GM12878 (cell line): ENCODE data around the gene RNASE13. TPM values are rescaled to one million over a fixed set of nuclear protein-coding genes. Genes with fewer than 3 reads are reported as not detected.

Experiments used
- ATAC-seq: fragments of 200-7000 bp; cut with Tn5 transposase; 3 replicates; pipeline ENCODE4 v1.9.1; 2020; ENCODE audit warnings: mild to moderate bottlenecking, moderate library complexity
- BruUV-seq: library from RNA; stranded (reverse); fragments of 400-500 nt; replicated peaks from 2 replicates; lab custom pipeline; 2021; lab: Mats Ljungman, UMichigan
- CTCF ChIA-PET: fragments of 300-600 bp; sonication (Branson Sonifier 250); formaldehyde crosslinking; extraction: SDS; loops from one replicate; lab custom pipeline; 2021; ENCODE audit warnings: inconsistent platforms; lab: Yijun Ruan, JAX
- POLR2A ChIA-PET: fragments of 350-600 bp; formaldehyde crosslinking; extraction: SDS; loops from one replicate; lab custom pipeline; 2021; ENCODE audit warnings: inconsistent platforms; lab: Charles Lee
- RAD21 ChIA-PET: fragments of 300-600 bp; sonication (Branson Sonifier 250); formaldehyde crosslinking; loops from one replicate; lab custom pipeline; 2023; ENCODE audit warnings: antibody characterized with exemption; ENCODE audit not compliant: unreplicated experiment; lab: Charles Lee
- SMC1A ChIA-PET: fragments of 300-600 bp; sonication (Branson Sonifier 250); formaldehyde crosslinking; loops from one replicate; lab custom pipeline; 2023; ENCODE audit not compliant: unreplicated experiment, uncharacterized antibody; lab: Charles Lee
- DNase-seq: peaks from one replicate; pipeline ENCODE4 v3.0.0-alpha.2; 2011; ENCODE audit warnings: low read depth, low spot score
- FAIRE-seq: peaks from 3 replicates; lab custom pipeline; 2011; peaks lifted over from hg19 to GRCh38; lab: Jason Lieb, UNC
- H2AFZ ChIP-seq: 2 replicates; pipeline ENCODE4 v1.6.0; 2011; ENCODE audit warnings: low read depth, low read length, control low read depth; ENCODE audit not compliant: control insufficient read depth
- H3K27ac ChIP-seq: 2 replicates; pipeline ENCODE4 v1.5.1; 2011; ENCODE audit warnings: control low read depth; ENCODE audit not compliant: control insufficient read depth, insufficient read depth
- H3K27me3 ChIP-seq, 2 experiments: replicated peaks in 1 of 2; 2 replicates each; pipeline versions ENCODE4 v1.6.0 to v1.6.1; 2011; ENCODE audit warnings: low read length in 1 of 2; ENCODE audit not compliant: control insufficient read depth in 2 of 2, insufficient read depth in 2 of 2
- H3K36me3 ChIP-seq, 2 experiments: 2 replicates each; pipeline ENCODE4 v1.5.1; 2011; ENCODE audit warnings: low read length in 1 of 2; ENCODE audit not compliant: control insufficient read depth in 2 of 2, insufficient read depth in 2 of 2
- H3K4me1 ChIP-seq: 2 replicates; pipeline ENCODE4 v1.6.1; 2011; ENCODE audit warnings: mild to moderate bottlenecking, low read length, moderate library complexity, mixed read lengths; ENCODE audit not compliant: control insufficient read depth, insufficient read depth
- H3K4me2 ChIP-seq: 2 replicates; pipeline ENCODE4 v1.6.0; 2011; ENCODE audit warnings: control low read depth; ENCODE audit not compliant: control insufficient read depth, insufficient read depth
- H3K4me3 ChIP-seq: fragments of 200-600 bp; sonication (generic); 2 replicates; pipeline ENCODE4 v1.5.1; 2016
- H3K79me2 ChIP-seq: 2 replicates; pipeline ENCODE4 v1.6.0; 2011; ENCODE audit warnings: low read length; ENCODE audit not compliant: control insufficient read depth, insufficient read depth
- H3K9ac ChIP-seq: 2 replicates; pipeline ENCODE4 v1.8.0; 2011; ENCODE audit warnings: low read length, control low read depth, mixed read lengths; ENCODE audit not compliant: control insufficient read depth, insufficient read depth
- H3K9me3 ChIP-seq: replicated peaks from 3 replicates; pipeline ENCODE4 v1.5.1; 2011; ENCODE audit warnings: mild to moderate bottlenecking, low read length; ENCODE audit not compliant: control insufficient read depth, insufficient read depth
- H4K20me1 ChIP-seq: 2 replicates; pipeline ENCODE4 v1.6.0; 2011; ENCODE audit not compliant: control insufficient read depth, insufficient read depth
- CHD1 ChIP-seq: IDR thresholded peaks from 2 replicates; pipeline ENCODE4 v1.6.1; 2012; ENCODE audit warnings: low read depth, low read length, improper control_type of control experiment
- CHD2 ChIP-seq: IDR thresholded peaks from 2 replicates; pipeline ENCODE4 v1.6.1; 2011; ENCODE audit warnings: low read depth, low read length, improper control_type of control experiment, borderline replicate concordance
- E4F1 ChIP-seq: fragments of 450-650 bp; IDR thresholded peaks from 2 replicates; pipeline ENCODE4 v1.6.1; 2018; ENCODE audit warnings: borderline replicate concordance, mild to moderate bottlenecking; ENCODE audit not compliant: partially characterized antibody
- MLLT1 ChIP-seq: fragments of 450-650 bp; IDR thresholded peaks from 2 replicates; pipeline ENCODE4 v1.6.1; 2016; ENCODE audit warnings: mild to moderate bottlenecking
- MTA2 ChIP-seq: fragments of 450-650 bp; IDR thresholded peaks from 2 replicates; pipeline ENCODE4 v1.6.1; 2016; ENCODE audit warnings: low read depth, mild to moderate bottlenecking, moderate library complexity
- NR2C1 ChIP-seq: fragments of 450-650 bp; IDR thresholded peaks from 2 replicates; pipeline ENCODE4 v1.6.1; 2017; ENCODE audit warnings: antibody characterized with exemption, mild to moderate bottlenecking, moderate library complexity
- NR2F1 ChIP-seq: fragments of 450-650 bp; conservative IDR thresholded peaks from 2 replicates; pipeline ENCODE4 v1.6.1; 2017; ENCODE audit warnings: mild to moderate bottlenecking
- NRF1 ChIP-seq: conservative IDR thresholded peaks from 2 replicates; pipeline ENCODE4 v1.6.1; 2011; ENCODE audit warnings: mild to moderate bottlenecking, low read depth, low read length, improper control_type of control experiment
- PBX3 ChIP-seq: IDR thresholded peaks from 2 replicates; pipeline ENCODE4 v1.6.1; 2011; ENCODE audit warnings: mild to moderate bottlenecking, low read depth, low read length, moderate library complexity; ENCODE audit not compliant: insufficient replicate concordance
- SIX5 ChIP-seq: IDR thresholded peaks from 2 replicates; pipeline ENCODE4 v1.6.1; 2011; ENCODE audit warnings: mild to moderate bottlenecking, low read depth, low read length, moderate library complexity; ENCODE audit not compliant: severe bottlenecking
- SMC3 ChIP-seq: IDR thresholded peaks from 2 replicates; pipeline ENCODE4 v1.6.1; 2011; ENCODE audit warnings: low read length, improper control_type of control experiment, borderline replicate concordance
- SPI1 ChIP-seq: IDR thresholded peaks from 2 replicates; pipeline ENCODE4 v1.6.1; 2011; ENCODE audit warnings: low read depth, mild to moderate bottlenecking, low read length, moderate library complexity, borderline replicate concordance; ENCODE audit not compliant: insufficient read depth
- USF2 ChIP-seq: IDR thresholded peaks from 2 replicates; pipeline ENCODE4 v1.6.1; 2011; ENCODE audit warnings: low read depth, low read length, improper control_type of control experiment, borderline replicate concordance
- ZZZ3 ChIP-seq: IDR thresholded peaks from 2 replicates; pipeline ENCODE4 v1.6.1; 2011; ENCODE audit warnings: low read depth; ENCODE audit not compliant: control insufficient read depth, insufficient read length
- WGBS: methylation state at CpG from one replicate; pipeline ENCODE4 v1.1.6; 2016; ENCODE audit warnings: low lambda C conversion rate; ENCODE audit not compliant: insufficient replicate concordance, insufficient coverage; ENCODE audit errors: missing lambda C conversion rate; 5-methylcytosine and 5-hydroxymethylcytosine counted together
- in situ Hi-C: fragments of 300-500 bp; cut with MboI; formaldehyde crosslinking; loops from 9 replicates; pipeline ENCODE4 v1.14.3; 2018; ENCODE audit warnings: mixed read lengths
- intact Hi-C: fragments of 100-400 bp; cut with micrococcal nuclease; formaldehyde crosslinking; loops from one replicate; pipeline ENCODE4 v1.14.2; 2022; ENCODE audit not compliant: unreplicated experiment
- polyA plus RNA-seq, 11 experiments: library from polyadenylated mRNA; depleted of rRNA in 4 of 11; unstranded in 6 of 11; stranded (reverse) in 5 of 11; fragments of >200 nt; fragmentation: Nextera tagmentation in 4 of 11; fragmentation: Illumina TruSeq in 1 of 11; extraction: Ambion mirVana in 4 of 11; extraction: Trizol in 1 of 11; gene quantifications; 1 replicate in 1 of 11; 2 replicates in 10 of 11; pipeline versions ENCODE4 v1.2.1 to v1.2.3, GENCODE V29; 2011 to 2016; ENCODE audit warnings: inconsistent platforms in 2 of 11, missing spikeins in 2 of 11, low read depth in 1 of 11
- total RNA-seq, 4 experiments: library from RNA; depleted of rRNA in 3 of 4; stranded (reverse); fragments of >200 nt in 3 of 4; fragmentation: Illumina TruSeq in 1 of 4; extraction: Trizol in 1 of 4; gene quantifications; 2 replicates each; pipeline versions ENCODE4 v1.2.1 to v1.2.3, GENCODE V29; 2013 to 2021

RNASE13 gene
- total and polyA plus RNA-seq, 10 of the 15 experiments (the other 5 are each of a cell fraction or from before 2014, with no cell fraction given), result not detected

- RAD21 ChIA-PET, result interaction anchor here (1.9 kb wide), 1 partner anchor 44 kb away, joined by 7 read pairs; no protein-coding TSS in a partner anchor
- 3% methylated on average over 8 of the region's 8 CpGs for WGBS
These were observed 23.4 kb upstream of the RNASE13 start, which contains the start of gene RNASE8 for GRCh38 chr14:21057803-21058675. Gene RNASE8, plus strand, starts transcription at chr14:21057822. Its CDS starts 71 bp downstream, at chr14:21057893.

More at GRCh38 chr14:21057803-21058675, 23.4 kb upstream of the RNASE13 start, which contains the start of gene RNASE8:
- intact Hi-C loops (no loop called here), in situ Hi-C loops (no loop called here)
- H3K27ac ChIP-seq, result no peak within 1 kb of the TSS
- BruUV-seq, result no TSS peak
- CTCF ChIA-PET, result interaction anchor here (0.9 to 1.2 kb wide), 2 partner anchors 34 to 43 kb away, joined by 3 to 4 read pairs; no protein-coding TSS in a partner anchor
- no peak within 1 kb of the TSS for H3K4me2 ChIP-seq
- no peaks in the 10 kb centered on the region for H3K9me3 ChIP-seq
- H3K9ac ChIP-seq, result no peak within 1 kb of the TSS
- SMC1A ChIA-PET, result no interaction called here
- peaks cover 0 to 1% of the 10 kb centered on the region in 2 experiments; a peak in 1 of 4 replicates for H3K27me3 ChIP-seq
- no peaks in the 10 kb centered on the region for H3K36me3 ChIP-seq
- POLR2A ChIA-PET, result no interaction called here
- H2AFZ ChIP-seq, result no peak within 1 kb of the TSS
- no peak within 1 kb of the TSS for H3K4me3 ChIP-seq
- H3K79me2 ChIP-seq, result no peaks in the 10 kb centered on the region
- no peaks in the 10 kb centered on the region for H3K4me1 ChIP-seq
- DNase-seq (no peak), ATAC-seq (peak; percentile 20; the same call in 1 of the 3 replicates)
- TF ChIP-seq MTA2 (no peak), NR2F1 (no peak), MLLT1 (no peak), E4F1 (no peak), USF2 (no peak), NRF1 (no peak), NR2C1 (no peak), CHD2 (no peak), SMC3 (no peak), SPI1 (no peak), CHD1 (no peak), PBX3 (no peak), SIX5 (no peak), ZZZ3 (no peak)
- TF ChIP-seq, all 136 proteins: peak for 0
- H4K20me1 ChIP-seq, result no peaks in the 10 kb centered on the region
- no peak for FAIRE-seq
